GM15510 (cell line): ENCODE data around the gene SPTBN4.

Source experiments
- POLR2A ChIP-seq: IDR thresholded peaks from 3 replicates; pipeline ENCODE4 v1.6.1; 2011; ENCODE audit warnings: borderline replicate concordance; ENCODE audit not compliant: insufficient read length; ENCODE audit errors: extremely low read depth

SPTBN4 gene

DNA sequence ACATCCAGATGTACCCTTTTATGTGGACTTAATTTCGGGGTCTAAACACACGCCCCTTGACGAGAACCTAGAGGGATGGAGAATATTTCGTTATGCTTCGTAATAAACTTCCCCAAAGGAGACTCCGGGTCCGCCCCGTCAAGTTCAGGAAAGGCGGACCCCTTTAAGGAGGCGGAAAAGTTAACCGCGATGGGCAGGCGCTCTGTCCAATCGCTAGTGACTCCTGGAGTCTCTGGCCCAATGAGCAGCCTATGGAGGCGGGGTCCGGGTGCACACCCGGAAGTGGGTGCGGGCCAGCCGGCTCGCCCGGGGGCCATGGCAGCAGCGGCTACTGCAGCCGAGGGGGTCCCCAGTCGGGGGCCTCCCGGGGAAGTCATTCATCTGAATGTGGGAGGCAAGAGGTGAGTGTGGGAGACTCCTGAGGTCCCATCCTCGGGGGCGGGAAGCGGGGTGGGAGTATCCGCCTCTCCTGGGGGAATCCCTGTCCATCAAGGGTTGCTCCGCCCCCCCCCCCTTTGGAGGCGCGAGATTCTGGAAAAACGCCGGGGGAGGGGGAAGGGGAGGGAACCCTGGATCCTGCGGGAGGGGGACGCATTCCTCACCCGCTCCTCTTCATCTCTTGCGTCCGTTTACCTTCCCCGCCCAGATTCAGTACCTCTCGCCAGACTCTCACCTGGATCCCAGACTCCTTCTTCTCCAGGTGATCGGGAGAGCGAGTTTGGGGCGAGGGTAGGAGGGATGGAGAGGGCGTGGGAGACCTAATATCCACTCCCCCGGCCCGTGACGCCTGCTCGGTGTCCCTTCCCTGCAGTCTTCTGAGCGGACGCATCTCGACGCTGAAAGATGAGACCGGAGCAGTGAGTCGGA is 110.0 kb downstream of the SPTBN4 start, which contains the start of gene SHKBP1:
TSS of gene SHKBP1 (plus strand) at position 289 of the 867 bp plus-strand sequence. CDS start at position 316, 27 bp downstream.
- peak; percentile 76 for TF ChIP-seq POLR2A

DNA sequence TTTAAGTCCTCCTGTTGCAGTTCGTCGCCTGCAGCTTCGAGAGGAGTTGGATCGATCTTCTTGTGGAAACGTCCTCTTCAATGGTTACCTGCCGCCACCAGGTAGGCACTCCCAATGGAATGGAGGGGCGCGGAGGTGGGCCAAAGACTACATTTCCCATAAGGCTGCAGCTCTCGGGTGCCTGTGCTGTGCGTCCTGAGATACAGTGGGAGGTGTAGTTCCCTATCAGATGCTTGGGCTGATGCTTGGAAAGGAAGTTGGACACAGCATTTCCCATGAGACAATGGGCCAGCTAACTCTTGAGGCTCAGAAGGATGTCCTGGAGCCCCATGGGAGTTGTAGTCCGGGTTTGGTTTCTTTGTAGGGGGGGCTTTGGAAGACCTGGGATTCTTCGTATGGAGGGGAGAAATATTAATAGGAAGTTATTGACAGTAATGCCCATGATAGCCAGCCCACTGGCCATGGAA is 111.7 kb downstream of the SPTBN4 start:
- TF ChIP-seq POLR2A, result no peak

DNA sequence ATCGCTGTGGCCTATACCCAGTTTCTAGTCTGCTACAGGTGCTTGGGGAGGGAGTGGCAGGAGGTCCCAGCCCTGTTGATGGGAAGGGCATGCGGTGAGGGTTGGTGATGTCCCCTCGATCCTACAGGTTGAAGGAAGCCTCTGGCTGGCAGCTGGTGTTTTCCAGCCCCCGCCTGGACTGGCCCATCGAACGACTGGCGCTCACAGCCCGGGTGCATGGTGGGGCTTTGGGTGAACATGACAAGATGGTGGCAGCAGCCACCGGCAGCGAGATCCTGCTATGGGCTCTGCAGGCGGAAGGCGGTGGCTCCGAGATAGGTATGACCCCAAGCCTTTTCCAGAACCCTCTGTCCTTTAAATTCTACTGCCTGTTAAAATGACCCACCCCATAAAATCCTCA is 113.8 kb downstream of the SPTBN4 start:
- no peak for TF ChIP-seq POLR2A

DNA sequence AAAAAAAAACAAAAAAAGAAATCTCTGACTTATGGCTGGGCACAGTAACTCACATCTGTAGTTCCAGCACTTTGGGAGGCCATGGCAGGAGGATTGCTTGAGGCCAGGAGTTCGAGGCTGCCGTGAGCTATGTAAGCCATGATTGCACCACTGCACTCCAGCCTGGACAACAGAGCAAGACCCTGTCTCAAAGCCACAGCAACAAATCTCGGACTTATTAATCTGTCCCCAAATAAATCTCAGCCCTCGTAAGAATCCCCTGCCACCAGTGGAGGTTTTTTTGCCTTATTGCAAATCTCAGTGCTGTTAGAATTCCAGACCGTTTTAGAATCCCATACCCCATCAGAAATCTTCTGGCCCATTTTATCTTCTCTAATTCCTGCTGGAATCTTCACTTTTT is 114.7 kb downstream of the SPTBN4 start:
- TF ChIP-seq POLR2A, result no peak

DNA sequence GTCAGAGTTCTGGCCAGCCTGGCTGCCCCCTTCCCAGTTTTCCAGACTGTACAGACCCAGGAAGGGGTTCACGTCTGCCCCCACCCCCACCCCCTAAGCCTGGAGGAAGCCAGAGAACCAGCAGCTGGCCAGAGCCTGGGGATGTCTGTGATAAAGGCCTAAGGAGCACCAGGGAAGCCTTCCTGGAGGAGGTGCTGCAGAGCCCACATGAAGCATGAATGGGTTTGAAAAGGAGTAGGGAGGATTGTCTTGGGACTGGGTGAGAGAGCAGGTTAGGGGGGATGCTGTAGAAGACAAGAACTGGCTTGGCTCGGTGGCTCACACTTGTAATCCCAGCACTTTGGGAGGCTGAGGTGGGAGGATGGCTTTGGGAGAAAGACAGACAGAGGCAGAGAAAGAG is 115.7 kb downstream of the SPTBN4 start:
- TF ChIP-seq POLR2A, result no peak

DNA sequence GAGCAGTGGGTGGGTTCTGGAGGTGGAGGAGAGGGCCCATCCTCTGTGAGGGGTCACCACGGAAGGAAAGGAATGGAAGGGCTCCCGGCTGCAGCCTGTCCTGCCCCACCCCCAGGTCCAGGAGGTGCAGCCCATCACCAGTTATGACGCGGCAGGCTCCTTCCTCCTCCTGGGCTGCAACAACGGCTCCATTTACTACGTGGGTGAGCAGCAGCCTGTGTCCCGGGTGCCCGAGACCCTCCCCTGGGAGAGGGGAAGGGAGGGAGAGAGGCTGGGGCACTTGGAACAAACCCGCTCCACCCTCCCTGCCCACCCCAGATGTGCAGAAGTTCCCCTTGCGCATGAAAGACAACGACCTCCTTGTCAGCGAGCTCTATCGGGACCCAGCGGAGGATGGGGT is 116.5 kb downstream of the SPTBN4 start:
- no peak for TF ChIP-seq POLR2A

DNA sequence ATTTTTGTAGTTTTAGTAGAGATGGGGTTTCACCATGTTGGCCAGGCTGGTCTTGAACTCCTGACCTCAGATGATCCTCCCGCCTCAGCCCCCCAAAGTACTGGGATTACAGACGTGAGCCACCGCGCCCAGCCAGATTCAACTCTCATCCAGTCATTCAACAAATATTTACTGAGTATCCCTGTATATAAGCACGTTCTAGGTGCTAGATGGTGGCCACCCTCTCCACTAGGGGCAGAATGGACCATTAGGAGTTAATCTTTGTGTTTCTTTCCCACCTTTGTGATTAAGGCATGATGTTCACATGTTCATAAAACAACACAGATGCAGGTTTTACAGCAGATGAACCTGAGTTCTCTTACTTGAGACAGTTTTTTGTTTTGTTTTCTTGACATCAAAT is 117.2 kb downstream of the SPTBN4 start:
- TF ChIP-seq POLR2A, result no peak

DNA sequence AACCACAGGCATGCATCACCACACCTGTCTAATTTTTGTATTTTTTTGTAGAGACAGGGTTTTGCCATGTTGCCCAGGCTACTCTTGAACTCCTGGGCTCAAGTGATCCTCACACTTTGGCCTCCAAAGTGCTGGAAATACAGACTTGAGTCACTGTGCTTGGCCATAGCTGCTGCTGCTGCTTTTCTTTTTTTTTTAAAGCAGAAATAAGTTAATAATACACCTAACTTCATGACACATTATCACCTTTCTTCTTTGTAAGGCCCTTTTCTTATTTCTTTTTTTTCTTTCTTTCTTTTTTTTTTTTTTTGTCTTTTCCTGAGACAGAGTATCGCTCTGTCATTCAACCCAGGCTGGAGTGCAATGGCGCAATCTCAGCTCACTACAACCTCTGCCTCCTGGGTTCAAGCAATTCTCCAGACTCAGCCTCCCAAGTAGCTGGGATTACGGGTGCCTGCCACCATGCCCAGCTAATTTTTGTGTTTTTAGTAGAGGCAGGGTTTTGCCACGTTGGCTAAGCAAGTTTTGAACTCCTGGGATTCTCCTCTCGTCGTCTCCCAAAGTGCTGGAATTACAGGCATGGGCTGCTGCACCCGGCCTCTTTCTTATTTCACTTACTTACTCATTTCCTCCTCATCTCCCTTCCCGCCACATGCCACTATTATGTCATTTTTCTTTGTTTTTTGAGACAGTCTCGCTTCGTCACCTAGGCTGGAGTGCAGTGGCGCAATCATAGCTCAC is 118.6 kb downstream of the SPTBN4 start:
- TF ChIP-seq POLR2A, result no peak

DNA sequence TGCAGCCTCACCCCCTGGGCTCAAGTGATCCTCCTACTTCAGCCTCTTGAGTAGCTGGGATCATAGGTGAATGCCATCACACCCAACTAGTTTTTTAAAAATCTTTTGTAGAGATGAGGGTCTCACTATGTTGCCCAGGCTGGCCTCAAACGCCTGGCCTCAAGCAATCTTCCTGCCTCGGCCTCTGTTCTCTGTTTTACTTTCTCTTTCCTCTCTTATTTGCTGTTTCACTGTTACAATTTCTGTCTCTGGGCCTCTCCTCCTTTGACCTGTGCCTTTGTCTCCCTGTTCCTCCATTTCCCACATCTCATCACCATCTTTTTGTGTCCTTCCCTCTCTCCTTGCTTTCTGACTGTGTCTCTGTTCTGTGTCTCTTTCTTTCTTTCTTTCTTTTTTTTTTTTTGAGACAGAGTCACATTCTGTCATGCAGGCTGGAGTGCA is 119.2 kb downstream of the SPTBN4 start:
- no peak for TF ChIP-seq POLR2A

DNA sequence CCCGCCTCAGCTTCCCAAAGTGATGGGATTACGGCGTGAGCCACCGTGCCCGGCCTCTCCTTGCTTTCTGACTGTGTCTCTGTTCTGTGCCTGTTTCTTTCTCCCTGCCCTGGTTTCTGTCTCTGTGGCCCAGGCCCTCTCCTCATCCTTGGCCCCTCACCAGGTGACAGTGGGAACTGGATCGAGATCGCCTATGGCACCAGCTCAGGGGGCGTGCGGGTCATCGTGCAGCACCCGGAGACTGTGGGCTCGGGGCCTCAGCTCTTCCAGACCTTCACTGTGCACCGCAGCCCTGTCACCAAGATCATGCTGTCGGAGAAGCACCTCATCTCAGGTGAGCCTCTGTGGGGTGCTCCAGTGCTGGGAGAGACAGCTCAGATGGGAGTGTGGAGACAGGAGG is 119.8 kb downstream of the SPTBN4 start:
- no peak for TF ChIP-seq POLR2A

DNA sequence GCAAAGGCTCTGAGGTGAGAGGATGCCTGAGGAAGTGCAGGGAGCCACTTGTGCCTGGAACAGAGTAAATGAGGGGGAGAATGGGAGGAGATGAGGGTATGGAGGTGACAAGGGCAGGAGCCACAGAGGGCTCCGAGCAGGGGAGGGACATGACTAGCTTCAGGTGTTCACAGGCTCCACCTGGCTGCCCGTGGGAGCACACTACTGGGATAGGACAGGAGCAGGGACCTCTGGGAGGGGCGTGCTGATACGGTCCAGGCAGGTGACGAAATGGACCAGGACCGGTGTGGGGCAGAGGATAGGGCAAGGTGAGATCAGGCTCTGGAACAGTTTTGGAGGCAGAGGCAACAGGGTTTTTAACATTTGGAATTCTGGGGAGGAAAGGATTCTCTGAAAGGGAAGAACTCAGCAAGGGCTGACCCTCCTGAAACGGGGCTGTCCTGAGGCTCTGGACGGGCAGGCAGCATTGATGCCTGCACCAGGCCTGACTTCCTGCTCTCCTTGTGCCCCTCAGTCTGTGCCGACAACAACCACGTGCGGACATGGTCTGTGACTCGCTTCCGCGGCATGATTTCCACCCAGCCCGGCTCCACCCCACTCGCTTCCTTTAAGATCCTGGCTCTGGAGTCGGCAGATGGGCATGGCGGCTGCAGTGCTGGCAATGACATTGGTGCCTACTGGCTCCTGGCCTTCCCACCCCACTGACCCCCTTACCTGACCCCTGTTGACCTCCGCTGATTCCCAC is 121.5 kb downstream of the SPTBN4 start:
- no peak for TF ChIP-seq POLR2A

DNA sequence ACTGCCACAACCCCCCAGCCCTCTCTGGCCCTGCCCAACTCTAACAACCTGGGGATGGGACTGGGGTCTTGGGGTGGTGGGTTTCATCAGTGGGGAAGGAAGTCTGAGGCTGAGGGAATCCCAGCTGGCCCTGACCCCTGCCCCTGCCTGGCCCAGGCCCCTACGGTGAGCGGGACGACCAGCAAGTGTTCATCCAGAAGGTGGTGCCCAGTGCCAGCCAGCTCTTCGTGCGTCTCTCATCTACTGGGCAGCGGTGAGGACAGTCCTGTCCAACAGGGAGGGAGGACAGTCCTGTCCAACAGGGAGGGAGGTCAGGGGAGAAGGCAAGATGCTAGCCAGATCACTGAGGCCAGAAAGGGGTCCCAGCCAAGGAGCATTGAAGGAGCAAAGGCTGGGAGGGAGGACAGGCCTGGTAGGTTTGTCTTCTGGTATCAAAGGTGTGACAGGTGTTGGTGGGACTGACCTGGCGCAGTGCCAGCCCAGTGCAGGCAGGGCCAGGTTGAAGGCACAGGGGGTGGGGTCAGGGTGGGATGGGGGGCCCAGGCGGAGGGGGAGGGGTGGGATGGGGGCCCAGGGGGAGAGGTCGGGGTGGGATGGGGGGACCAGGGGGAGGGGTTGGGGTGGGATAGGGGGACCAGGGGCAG is 122.2 kb downstream of the SPTBN4 start:
- TF ChIP-seq POLR2A, result no peak

DNA sequence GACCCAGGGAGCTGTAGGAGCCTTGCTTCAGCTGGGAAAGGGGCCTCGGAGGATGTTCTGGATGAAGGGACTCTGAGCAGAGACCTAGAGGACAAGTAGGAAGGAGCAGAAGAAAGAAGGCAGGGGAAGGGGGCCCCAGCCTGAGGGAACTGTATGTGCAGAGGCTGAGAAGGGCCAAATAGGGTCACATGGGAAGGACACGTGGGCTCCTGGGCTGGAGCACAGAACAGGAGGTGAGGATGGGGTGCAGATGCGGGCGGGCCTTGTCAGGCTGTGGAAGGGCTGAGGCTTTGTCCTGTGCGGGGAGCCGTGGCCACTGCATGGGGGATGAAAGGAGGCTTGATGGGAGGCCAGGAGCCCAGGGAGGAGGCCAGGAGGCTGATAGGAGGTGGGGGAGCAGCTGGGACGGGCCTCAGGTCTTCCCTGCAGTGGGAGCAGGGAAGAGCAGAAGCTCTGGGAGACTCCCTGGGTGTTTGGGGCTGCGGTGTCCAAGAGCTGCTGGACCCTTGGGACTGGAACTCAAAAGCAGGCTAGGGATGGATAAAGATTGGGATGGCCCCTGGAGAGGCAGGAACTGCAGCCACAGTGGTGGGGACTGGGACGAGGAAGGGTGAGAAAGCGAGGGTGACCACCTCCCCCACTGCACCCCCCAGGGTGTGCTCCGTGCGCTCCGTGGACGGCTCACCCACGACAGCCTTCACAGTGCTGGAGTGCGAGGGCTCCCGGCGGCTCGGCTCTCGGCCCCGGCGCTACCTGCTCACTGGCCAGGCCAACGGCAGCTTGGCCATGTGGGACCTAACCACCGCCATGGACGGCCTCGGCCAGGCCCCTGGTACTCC is 123.0 kb downstream of the SPTBN4 start:
- TF ChIP-seq POLR2A, result no peak
